GM23248 (cell line): ENCODE measurements around the gene TTC13.

Experiments
- EZH2 ChIP-seq: fragments of 200-600 bp; sonication (generic); IDR thresholded peaks from 2 replicates; pipeline ENCODE4 v1.6.1; 2018; ENCODE audit warnings: antibody characterized with exemption, mild to moderate bottlenecking; ENCODE audit not compliant: insufficient read depth, poor library complexity, severe bottlenecking
- EZH2phosphoT487 ChIP-seq: fragments of 200-600 bp; sonication (generic); IDR thresholded peaks from 2 replicates; pipeline ENCODE4 v1.6.1; 2018; ENCODE audit warnings: antibody characterized with exemption, moderate library complexity, mild to moderate bottlenecking, low read depth; ENCODE audit not compliant: insufficient read depth

DNA sequence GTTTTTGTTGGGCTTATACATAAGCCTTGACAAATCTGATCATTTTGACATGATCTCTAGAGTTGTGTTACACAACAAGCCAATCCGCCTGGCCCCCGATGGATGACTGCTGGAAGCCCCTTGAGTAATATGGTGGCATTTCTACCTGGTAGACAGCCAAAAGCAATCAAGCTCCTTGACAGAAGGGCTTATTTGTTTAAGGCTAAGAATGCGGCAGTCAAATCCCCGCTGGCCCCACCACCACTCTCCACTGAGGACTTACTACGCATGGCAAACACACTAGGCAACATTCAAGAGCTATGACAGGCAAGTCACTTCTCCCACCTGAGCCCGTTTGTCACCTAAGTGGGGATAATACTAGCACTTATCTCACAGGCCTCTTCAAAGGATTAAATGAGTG, 77.0 kb downstream of the TTC13 start:
- TF ChIP-seq EZH2 (no peak), EZH2phosphoT487 (no peak)
